Measurements from ENCODE around the gene ERAL1.

ERAL1 gene

GRCh38 chr17:28856028-28856574 lies 1.3 kb downstream of the ERAL1 start:
- Mint-ChIP-seq H3K9me3 (no peaks in the 10 kb centered on the region), H3K27ac (no peak overlapping the region), H3K36me3 (ENCODE audit: low read depth) (peaks cover 31% of the 10 kb centered on the region), H3K4me3 (peak overlapping the region; percentile 86 to 92 (median 91)), H3K27me3 (ENCODE audit: low read depth) (no peaks in the 10 kb centered on the region), H3K4me1 (peaks cover 9% of the 10 kb centered on the region)
- TF ChIP-seq CTCF (IDR thresholded peaks at IDR 0.05; ENCODE audit: unreplicated experiment in 3 of 3): no peak

- H3K27me3 Mint-ChIP-seq (ENCODE audit: low read depth): peaks cover 4% of the 10 kb centered on the region
- H3K9me3 Mint-ChIP-seq: no peaks in the 10 kb centered on the region
- H3K36me3 Mint-ChIP-seq (ENCODE audit: low read depth): peaks cover 35% of the 10 kb centered on the region
- H3K4me3 Mint-ChIP-seq: peak overlapping the region; percentile 63 to 83 (median 79)
- H3K4me1 Mint-ChIP-seq: peaks cover 9% of the 10 kb centered on the region
- no peak overlapping the region for H3K27ac Mint-ChIP-seq
- no peak for TF ChIP-seq CTCF (IDR thresholded peaks at IDR 0.05; ENCODE audit: unreplicated experiment in 3 of 3)
These were observed 3.3 kb downstream of the ERAL1 start for GRCh38 chr17:28857905-28858800.

GRCh38 chr17:28858801-28859355 lies 4.1 kb downstream of the ERAL1 start:
- H3K4me1 Mint-ChIP-seq: peaks cover 9% of the 10 kb centered on the region
- peaks cover 35% of the 10 kb centered on the region for H3K36me3 Mint-ChIP-seq (ENCODE audit: low read depth)
- H3K27ac Mint-ChIP-seq: no peak overlapping the region

GRCh38 chr17:28860363-28860808 lies 5.6 kb downstream of the ERAL1 start:
- Mint-ChIP-seq H3K27ac (no peak overlapping the region), H3K27me3 (ENCODE audit: low read depth) (peaks cover 4% of the 10 kb centered on the region), H3K4me1 (no peaks in the 10 kb centered on the region), H3K36me3 (ENCODE audit: low read depth) (peaks cover 35% of the 10 kb centered on the region), H3K9me3 (no peaks in the 10 kb centered on the region), H3K4me3 (peak overlapping the region in 2 of 3 experiments; percentile 20 to 51)
- TF ChIP-seq CTCF (IDR thresholded peaks at IDR 0.05; ENCODE audit: unreplicated experiment in 3 of 3): no peak

More at GRCh38 chr17:28858801-28859355, 4.1 kb downstream of the ERAL1 start:
- peaks cover 4% of the 10 kb centered on the region for H3K27me3 Mint-ChIP-seq (ENCODE audit: low read depth)
- H3K9me3 Mint-ChIP-seq: no peaks in the 10 kb centered on the region
- no peak for TF ChIP-seq CTCF (IDR thresholded peaks at IDR 0.05; ENCODE audit: unreplicated experiment in 3 of 3)
- peak overlapping the region in 1 of 3 experiments; percentile 38 for H3K4me3 Mint-ChIP-seq

- H3K36me3 Mint-ChIP-seq (ENCODE audit: low read depth): peaks cover 31% of the 10 kb centered on the region
- no peak overlapping the region for H3K4me3 Mint-ChIP-seq
- no peaks in the 10 kb centered on the region for H3K9me3 Mint-ChIP-seq
- TF ChIP-seq CTCF (IDR thresholded peaks at IDR 0.05; ENCODE audit: unreplicated experiment in 3 of 3): no peak
- no peaks in the 10 kb centered on the region for H3K4me1 Mint-ChIP-seq
- no peak overlapping the region for H3K27ac Mint-ChIP-seq
- peaks cover 4% of the 10 kb centered on the region for H3K27me3 Mint-ChIP-seq (ENCODE audit: low read depth)
These were observed 6.8 kb downstream of the ERAL1 start for GRCh38 chr17:28861393-28862203.

Data from nephron (organoid).